Neural crest cell (in vitro differentiated cells): Measurements from ENCODE around the gene KTI12. TPM values are rescaled to one million over a fixed set of nuclear protein-coding genes. Genes with fewer than 3 reads are reported as not detected.

ENCODE experiments used
- DNase-seq: peaks from one replicate; pipeline ENCODE4 v3.0.0; 2021; ENCODE audit warnings: low read depth, mixed read lengths, low spot score
- H3K27ac Mint-ChIP-seq: one replicate; pipeline ENCODE4 v1.8.0; 2021; ENCODE audit warnings: mild to moderate bottlenecking, mixed read lengths; ENCODE audit not compliant: unreplicated experiment
- H3K27me3 Mint-ChIP-seq: 2 replicates; pipeline ENCODE4 v1.8.0; 2021; ENCODE audit warnings: low read depth, mild to moderate bottlenecking, mixed read lengths
- H3K36me3 Mint-ChIP-seq: 2 replicates; pipeline ENCODE4 v1.8.0; 2021; ENCODE audit warnings: low read depth, mild to moderate bottlenecking, mixed read lengths
- H3K4me1 Mint-ChIP-seq: 2 replicates; pipeline ENCODE4 v1.8.0; 2021; ENCODE audit warnings: mixed read lengths
- H3K4me3 Mint-ChIP-seq: one replicate; pipeline ENCODE4 v1.8.0; 2021; ENCODE audit warnings: mild to moderate bottlenecking, mixed read lengths
- H3K9me3 Mint-ChIP-seq: 2 replicates; pipeline ENCODE4 v1.8.0; 2021; ENCODE audit warnings: mixed read lengths
- total RNA-seq: library from RNA; stranded (reverse); gene quantifications from 2 replicates; pipeline ENCODE4 v1.2.1, GENCODE V29; 2021
- TF ChIP-seq, protein P1 (sequence below): fragments of 200-600 bp; sonication (generic); conservative IDR thresholded peaks from 2 replicates; pipeline ENCODE4 v1.5.0; 2021; ENCODE audit warnings: antibody characterized with exemption, mild to moderate bottlenecking

Gene KTI12
- total RNA-seq, 1 donor from 2014 or later: 8.1 TPM

DNA sequence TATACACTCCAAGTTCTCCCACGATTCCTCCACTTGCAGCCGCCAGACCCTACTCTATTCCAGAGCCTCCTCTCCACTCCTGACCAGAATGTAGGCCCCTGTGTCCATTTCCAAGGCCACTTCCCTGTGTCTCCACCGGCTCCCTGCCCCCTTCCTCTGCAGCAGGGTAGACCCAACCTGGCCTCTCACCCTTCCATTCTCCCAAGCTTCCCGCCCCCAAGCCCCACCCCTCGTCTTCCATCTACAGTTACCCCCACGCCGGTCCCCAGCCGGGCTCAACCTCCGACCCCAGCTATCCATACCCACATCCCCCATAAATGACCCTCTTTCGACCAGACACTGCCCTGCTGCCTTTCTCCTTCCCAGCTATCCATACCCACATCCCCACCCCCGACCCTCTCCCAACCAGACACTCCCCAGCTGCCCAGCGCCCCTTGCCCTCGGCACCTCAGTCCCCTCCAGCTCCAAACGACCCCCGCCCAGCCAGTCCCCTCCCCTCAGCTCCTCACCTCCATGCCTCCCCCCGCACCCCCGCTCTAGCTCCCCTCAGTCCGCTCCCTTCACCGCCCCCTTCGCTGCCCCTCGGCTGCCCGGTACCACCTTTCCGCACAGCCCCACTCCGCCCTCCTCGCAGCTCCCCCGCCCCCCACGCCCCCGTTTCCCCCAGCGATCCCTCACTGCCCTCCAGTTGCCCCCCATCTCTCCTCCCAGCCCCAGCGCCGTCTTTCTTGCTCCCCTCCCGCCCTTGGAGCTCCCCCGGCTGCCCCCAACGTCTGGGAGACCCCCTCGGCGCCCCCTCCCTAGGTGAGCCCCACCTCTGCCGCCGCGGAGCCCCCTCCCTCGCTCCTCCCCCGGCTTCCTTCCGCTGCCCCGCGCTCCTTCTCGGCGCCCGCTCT lies 43.8 kb downstream of the KTI12 start:
- peak overlapping the region; percentile 70 for H3K4me3 Mint-ChIP-seq
- TF ChIP-seq, protein P1, sequence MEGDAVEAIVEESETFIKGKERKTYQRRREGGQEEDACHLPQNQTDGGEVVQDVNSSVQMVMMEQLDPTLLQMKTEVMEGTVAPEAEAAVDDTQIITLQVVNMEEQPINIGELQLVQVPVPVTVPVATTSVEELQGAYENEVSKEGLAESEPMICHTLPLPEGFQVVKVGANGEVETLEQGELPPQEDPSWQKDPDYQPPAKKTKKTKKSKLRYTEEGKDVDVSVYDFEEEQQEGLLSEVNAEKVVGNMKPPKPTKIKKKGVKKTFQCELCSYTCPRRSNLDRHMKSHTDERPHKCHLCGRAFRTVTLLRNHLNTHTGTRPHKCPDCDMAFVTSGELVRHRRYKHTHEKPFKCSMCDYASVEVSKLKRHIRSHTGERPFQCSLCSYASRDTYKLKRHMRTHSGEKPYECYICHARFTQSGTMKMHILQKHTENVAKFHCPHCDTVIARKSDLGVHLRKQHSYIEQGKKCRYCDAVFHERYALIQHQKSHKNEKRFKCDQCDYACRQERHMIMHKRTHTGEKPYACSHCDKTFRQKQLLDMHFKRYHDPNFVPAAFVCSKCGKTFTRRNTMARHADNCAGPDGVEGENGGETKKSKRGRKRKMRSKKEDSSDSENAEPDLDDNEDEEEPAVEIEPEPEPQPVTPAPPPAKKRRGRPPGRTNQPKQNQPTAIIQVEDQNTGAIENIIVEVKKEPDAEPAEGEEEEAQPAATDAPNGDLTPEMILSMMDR: no peak
- no peak overlapping the region for H3K27ac Mint-ChIP-seq
- no peaks in the 10 kb centered on the region for H3K9me3 Mint-ChIP-seq
- peaks cover 62% of the 10 kb centered on the region for H3K27me3 Mint-ChIP-seq
- DNase-seq: no peak
- H3K4me1 Mint-ChIP-seq: peaks cover 8% of the 10 kb centered on the region
- H3K36me3 Mint-ChIP-seq: no peaks in the 10 kb centered on the region

DNA sequence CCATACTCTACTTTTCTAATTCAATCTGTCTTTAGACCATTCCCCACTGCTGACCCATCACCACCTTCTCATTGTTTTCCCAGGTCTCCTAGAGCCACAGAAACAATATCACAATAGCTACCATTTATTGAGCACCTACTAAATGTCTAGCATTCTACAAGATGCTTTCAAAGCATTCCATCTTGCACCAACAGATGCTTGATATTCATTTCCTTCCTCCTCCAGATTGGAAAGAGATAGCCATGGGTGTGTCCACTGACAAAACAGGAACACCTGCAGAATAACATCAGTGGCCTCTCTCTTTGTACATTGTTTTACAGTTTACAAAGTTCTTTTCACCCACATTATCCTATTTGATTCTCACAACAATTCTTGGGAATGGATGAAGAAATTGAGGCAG lies 45.4 kb downstream of the KTI12 start:
- TF ChIP-seq, protein P1: no peak
- DNase-seq: no peak
- Mint-ChIP-seq H3K4me3 (peak overlapping the region; percentile 72), H3K36me3 (no peaks in the 10 kb centered on the region), H3K9me3 (no peaks in the 10 kb centered on the region), H3K27me3 (peaks cover 56% of the 10 kb centered on the region), H3K27ac (no peak overlapping the region), H3K4me1 (peaks cover 8% of the 10 kb centered on the region)

DNA sequence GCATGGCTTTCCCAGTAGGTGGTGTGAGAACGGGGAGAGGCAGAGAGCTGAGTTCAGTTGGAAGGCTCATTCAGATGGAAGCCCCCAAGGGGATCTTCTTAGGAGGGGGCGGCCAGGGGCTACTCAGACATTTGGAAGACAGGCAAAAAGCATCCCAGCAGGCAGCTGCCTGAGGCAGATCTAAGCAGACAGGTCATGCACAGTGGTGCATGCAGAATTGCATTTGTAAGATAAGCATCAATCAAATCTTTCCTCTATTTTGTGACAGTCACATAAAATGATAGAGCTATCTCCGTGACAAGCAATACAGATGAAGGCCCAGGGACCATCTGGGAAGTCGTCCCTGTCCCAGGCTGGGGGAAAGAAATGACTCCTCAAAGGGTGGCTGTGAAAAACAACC lies 46.9 kb downstream of the KTI12 start:
- Mint-ChIP-seq H3K4me1 (no peaks in the 10 kb centered on the region), H3K4me3 (no peak overlapping the region), H3K27ac (no peak overlapping the region), H3K9me3 (no peaks in the 10 kb centered on the region), H3K27me3 (peaks cover 40% of the 10 kb centered on the region), H3K36me3 (no peaks in the 10 kb centered on the region)
- DNase-seq: no peak
- TF ChIP-seq, protein P1: no peak

DNA sequence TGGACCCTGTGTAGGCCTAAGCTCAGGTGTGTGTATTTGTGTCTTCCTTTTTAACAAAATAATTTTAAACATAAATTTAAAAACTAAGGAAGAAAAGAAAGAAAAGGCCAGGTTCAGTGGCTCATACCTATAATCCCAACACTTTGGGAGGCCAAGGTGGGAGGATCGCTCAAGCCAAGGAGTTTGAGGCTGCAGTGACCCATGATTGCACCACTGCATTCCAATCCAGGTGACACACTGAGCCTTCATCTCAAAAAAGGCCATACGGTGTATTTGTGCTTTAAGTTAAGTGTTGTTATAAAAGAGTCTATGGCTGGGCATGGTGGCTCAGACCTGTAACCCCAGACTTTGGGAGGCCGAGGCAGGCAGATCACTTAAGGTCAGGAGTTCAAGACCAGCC lies 51.4 kb downstream of the KTI12 start:
- peaks cover 3% of the 10 kb centered on the region for H3K27me3 Mint-ChIP-seq
- no peak overlapping the region for H3K27ac Mint-ChIP-seq
- H3K4me3 Mint-ChIP-seq: no peak overlapping the region
- H3K4me1 Mint-ChIP-seq: no peaks in the 10 kb centered on the region
- TF ChIP-seq, protein P1: no peak
- H3K36me3 Mint-ChIP-seq: no peaks in the 10 kb centered on the region
- no peak for DNase-seq
- no peaks in the 10 kb centered on the region for H3K9me3 Mint-ChIP-seq

Other genes starting within 250 kb of the KTI12 start
- 155 and 158 TPM in 2 replicates for gene NRDC, start 155.1 kb downstream of the KTI12 start, total RNA-seq
- gene RAB3B, start 43.1 kb downstream of the KTI12 start, total RNA-seq: 2.4 TPM in 2 replicates
- 60.7 and 62.9 TPM in 2 replicates for gene TXNDC12, start 21.4 kb upstream of the KTI12 start, total RNA-seq
- 74.3 and 75.0 TPM in 2 replicates for gene BTF3L4, start 22.5 kb upstream of the KTI12 start, total RNA-seq
- gene ZFYVE9, start 108.3 kb upstream of the KTI12 start, total RNA-seq: 28.0 and 29.7 TPM in 2 replicates